GM18507 (cell line): ENCODE measurements around the gene SLC2A9.

ENCODE experiments used
- DNase-seq: peaks from one replicate; pipeline ENCODE4 v3.0.0; 2011; ENCODE audit warnings: low read depth; ENCODE audit not compliant: insufficient read length; ENCODE audit errors: extremely low spot score
- FAIRE-seq: peaks from 2 replicates; lab custom pipeline; 2011; peaks lifted over from hg19 to GRCh38; lab: Jason Lieb, UNC

Gene SLC2A9

GRCh38 chr4:10047967-10048366 is 26.7 kb upstream of the SLC2A9 start:
- FAIRE-seq (no peak), DNase-seq (no peak)

- no peak for DNase-seq
- no peak for FAIRE-seq
These were observed 25.2 kb upstream of the SLC2A9 start for GRCh38 chr4:10046471-10046870.

GRCh38 chr4:10045481-10045880 is 24.2 kb upstream of the SLC2A9 start:
- DNase-seq: no peak
- FAIRE-seq: no peak

GRCh38 chr4:10041036-10041435 is 19.7 kb upstream of the SLC2A9 start:
- no peak for DNase-seq
- FAIRE-seq: no peak

- no peak for DNase-seq
- FAIRE-seq: no peak
These were observed 19.0 kb upstream of the SLC2A9 start for GRCh38 chr4:10040049-10040892.

- DNase-seq (no peak), FAIRE-seq (no peak)
These were observed 15.6 kb upstream of the SLC2A9 start for GRCh38 chr4:10036807-10037342.

- FAIRE-seq (no peak), DNase-seq (no peak)
These were observed 13.8 kb upstream of the SLC2A9 start for GRCh38 chr4:10035130-10035529.

GRCh38 chr4:10034612-10035104 is 13.4 kb upstream of the SLC2A9 start:
- no peak for DNase-seq
- no peak for FAIRE-seq

GRCh38 chr4:10034136-10034535 is 12.8 kb upstream of the SLC2A9 start:
- FAIRE-seq (no peak), DNase-seq (no peak)

- DNase-seq (no peak), FAIRE-seq (no peak)
These were observed 12.0 kb upstream of the SLC2A9 start for GRCh38 chr4:10033191-10033881.

GRCh38 chr4:10032625-10033024 is 11.3 kb upstream of the SLC2A9 start:
- DNase-seq (no peak), FAIRE-seq (no peak)

GRCh38 chr4:10031668-10032590 is 10.6 kb upstream of the SLC2A9 start:
- DNase-seq: no peak
- no peak for FAIRE-seq

- DNase-seq (no peak), FAIRE-seq (no peak)
These were observed 9.8 kb upstream of the SLC2A9 start for GRCh38 chr4:10030972-10031667.

- DNase-seq: no peak
- no peak for FAIRE-seq
These were observed 8.1 kb upstream of the SLC2A9 start for GRCh38 chr4:10029403-10029802.

GRCh38 chr4:10028910-10029309 is 7.6 kb upstream of the SLC2A9 start:
- FAIRE-seq: no peak
- DNase-seq: no peak

GRCh38 chr4:10026485-10026884 is 5.2 kb upstream of the SLC2A9 start:
- DNase-seq: no peak
- peak; percentile 83 for FAIRE-seq

GRCh38 chr4:10025230-10025806 is 4.0 kb upstream of the SLC2A9 start:
- FAIRE-seq: no peak

GRCh38 chr4:10024303-10024702 is 3.0 kb upstream of the SLC2A9 start:
- DNase-seq: no peak
- FAIRE-seq: no peak

More at GRCh38 chr4:10025230-10025806, 4.0 kb upstream of the SLC2A9 start:
- no peak for DNase-seq

GRCh38 chr4:10023806-10024205 is 2.5 kb upstream of the SLC2A9 start:
- FAIRE-seq: no peak
- no peak for DNase-seq
